Mesendoderm (in vitro differentiated cells): Measurements from ENCODE around the gene HDAC4.

Experiments
- DNase-seq: peaks from one replicate; pipeline ENCODE4 v3.0.0; 2013
- H2AK5ac ChIP-seq: 2 replicates; pipeline ENCODE4 v1.6.1; 2013; ENCODE audit warnings: low read length, inconsistent platforms
- H2BK120ac ChIP-seq: 2 replicates; pipeline ENCODE4 v1.6.1; 2013; ENCODE audit warnings: low read depth, mild to moderate bottlenecking, low read length, moderate library complexity, mixed read lengths
- H2BK15ac ChIP-seq: replicated peaks from 2 replicates; pipeline ENCODE4 v1.6.1; 2013; ENCODE audit warnings: low read depth, mild to moderate bottlenecking, moderate library complexity
- H2BK5ac ChIP-seq: 2 replicates; pipeline ENCODE4 v1.6.1; 2013; ENCODE audit warnings: low read length, inconsistent platforms
- H3K18ac ChIP-seq: 2 replicates; pipeline ENCODE4 v1.6.1; 2013; ENCODE audit warnings: mild to moderate bottlenecking, low read length, mixed read lengths
- H3K23ac ChIP-seq: one replicate; pipeline ENCODE4 v1.6.1; 2013; ENCODE audit warnings: low read length
- H3K27ac ChIP-seq: 2 replicates; pipeline ENCODE4 v1.5.1; 2013; ENCODE audit warnings: low read depth, mild to moderate bottlenecking, inconsistent platforms, low read length, moderate library complexity
- H3K27me3 ChIP-seq: 2 replicates; pipeline ENCODE4 v1.6.1; 2013; ENCODE audit warnings: low read length, control low read depth, mild to moderate bottlenecking, inconsistent platforms; ENCODE audit not compliant: insufficient read depth, poor library complexity
- H3K36me3 ChIP-seq: 2 replicates; pipeline ENCODE4 v1.6.1; 2013; ENCODE audit warnings: low read length, inconsistent platforms; ENCODE audit not compliant: control insufficient read depth, insufficient read depth
- H3K4ac ChIP-seq: one replicate; pipeline ENCODE4 v1.6.1; 2013; ENCODE audit warnings: low read depth, mild to moderate bottlenecking, low read length, moderate library complexity
- H3K4me1 ChIP-seq: 2 replicates; pipeline ENCODE4 v1.6.1; 2013; ENCODE audit warnings: low read depth, low read length, inconsistent platforms; ENCODE audit not compliant: control insufficient read depth
- H3K4me2 ChIP-seq: 2 replicates; pipeline ENCODE4 v1.6.1; 2013; ENCODE audit warnings: low read length
- H3K4me3 ChIP-seq: 2 replicates; pipeline ENCODE4 v1.5.1; 2013; ENCODE audit warnings: mild to moderate bottlenecking, low read length
- H3K56ac ChIP-seq: one replicate; pipeline ENCODE4 v1.6.1; 2013; ENCODE audit warnings: low read length
- H3K79me1 ChIP-seq: 2 replicates; pipeline ENCODE4 v1.6.1; 2013; ENCODE audit warnings: low read length, inconsistent platforms
- H3K79me2 ChIP-seq: 2 replicates; pipeline ENCODE4 v1.6.1; 2013; ENCODE audit warnings: mild to moderate bottlenecking, low read length; ENCODE audit not compliant: control insufficient read depth, insufficient read depth
- H3K9ac ChIP-seq: 2 replicates; pipeline ENCODE4 v1.6.1; 2013; ENCODE audit warnings: low read length, inconsistent platforms
- H4K5ac ChIP-seq: one replicate; pipeline ENCODE4 v1.6.1; 2013; ENCODE audit warnings: low read length
- H4K8ac ChIP-seq: one replicate; pipeline ENCODE4 v1.6.1; 2013; ENCODE audit warnings: low read depth, mild to moderate bottlenecking, control low read depth, low read length, moderate library complexity
- WGBS: extraction: QIAGEN DNeasy Blood & Tissue Kit; methylation state at CpG from one replicate; pipeline ENCODE4 v1.1.7; 2013; ENCODE audit warnings: low lambda C conversion rate, missing lambda C conversion rate; ENCODE audit not compliant: insufficient coverage; ENCODE audit errors: extremely low coverage; 5-methylcytosine and 5-hydroxymethylcytosine counted together

Gene HDAC4

DNA sequence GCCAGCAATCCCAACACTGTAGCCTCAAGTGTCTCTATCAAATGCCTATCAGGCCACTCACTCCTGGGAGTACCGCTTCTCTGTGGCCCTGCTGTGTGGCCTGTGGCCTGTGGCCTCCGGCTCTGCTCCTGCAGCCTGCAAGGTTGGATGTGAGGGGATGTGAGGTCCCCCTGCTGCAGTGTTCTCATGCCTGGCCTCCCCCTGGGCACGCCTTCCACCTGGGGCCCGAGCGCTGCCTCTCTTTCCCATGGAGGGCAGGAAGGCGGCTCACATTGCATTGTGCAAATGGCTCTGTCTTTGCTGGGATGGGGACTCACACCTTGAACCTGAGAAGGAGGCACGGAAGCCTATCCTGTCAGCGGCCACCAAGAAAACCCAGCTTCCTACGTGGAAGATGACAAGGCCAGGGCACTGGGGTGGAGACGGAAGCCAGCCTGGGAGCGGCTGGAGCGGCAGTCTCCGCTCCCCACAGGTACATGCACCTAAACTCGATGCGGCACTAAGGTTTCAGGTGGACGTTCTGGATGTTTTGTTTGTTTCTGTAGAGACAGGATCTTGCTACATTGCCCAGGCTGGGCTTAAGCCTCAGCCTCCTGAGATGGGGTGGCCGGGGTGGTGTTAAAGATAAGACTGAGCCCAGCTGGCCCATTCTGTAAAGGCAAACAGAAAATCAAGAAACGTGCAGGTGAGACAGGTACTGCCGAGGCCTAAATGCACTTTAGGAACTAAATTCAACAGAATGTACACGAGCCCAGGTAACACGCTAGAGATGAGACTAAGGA lies 140.1 kb downstream of the HDAC4 start:
- no peak overlapping the region for H3K56ac ChIP-seq
- no peak for DNase-seq
- no peak overlapping the region for H4K8ac ChIP-seq
- H3K4me1 ChIP-seq = peaks cover 13% of the 10 kb centered on the region
- no peak overlapping the region for H2AK5ac ChIP-seq
- H3K4me2 ChIP-seq = no peak overlapping the region
- H4K5ac ChIP-seq = no peak overlapping the region
- no peak overlapping the region for H3K18ac ChIP-seq
- H3K4ac ChIP-seq = no peak overlapping the region
- no CpG with 5 or more reads among the region's 21 CpGs for WGBS
- H2BK120ac ChIP-seq = no peak overlapping the region
- no peak overlapping the region for H3K4me3 ChIP-seq
- H2BK5ac ChIP-seq = no peak overlapping the region
- no peak overlapping the region for H3K23ac ChIP-seq
- H3K36me3 ChIP-seq = no peaks in the 10 kb centered on the region
- peaks cover 18% of the 10 kb centered on the region for H3K79me1 ChIP-seq
- H3K27me3 ChIP-seq = no peaks in the 10 kb centered on the region
- no peak overlapping the region for H2BK15ac ChIP-seq
- H3K27ac ChIP-seq = no peak overlapping the region
- H3K79me2 ChIP-seq = peaks cover 17% of the 10 kb centered on the region
- no peak overlapping the region for H3K9ac ChIP-seq

DNA sequence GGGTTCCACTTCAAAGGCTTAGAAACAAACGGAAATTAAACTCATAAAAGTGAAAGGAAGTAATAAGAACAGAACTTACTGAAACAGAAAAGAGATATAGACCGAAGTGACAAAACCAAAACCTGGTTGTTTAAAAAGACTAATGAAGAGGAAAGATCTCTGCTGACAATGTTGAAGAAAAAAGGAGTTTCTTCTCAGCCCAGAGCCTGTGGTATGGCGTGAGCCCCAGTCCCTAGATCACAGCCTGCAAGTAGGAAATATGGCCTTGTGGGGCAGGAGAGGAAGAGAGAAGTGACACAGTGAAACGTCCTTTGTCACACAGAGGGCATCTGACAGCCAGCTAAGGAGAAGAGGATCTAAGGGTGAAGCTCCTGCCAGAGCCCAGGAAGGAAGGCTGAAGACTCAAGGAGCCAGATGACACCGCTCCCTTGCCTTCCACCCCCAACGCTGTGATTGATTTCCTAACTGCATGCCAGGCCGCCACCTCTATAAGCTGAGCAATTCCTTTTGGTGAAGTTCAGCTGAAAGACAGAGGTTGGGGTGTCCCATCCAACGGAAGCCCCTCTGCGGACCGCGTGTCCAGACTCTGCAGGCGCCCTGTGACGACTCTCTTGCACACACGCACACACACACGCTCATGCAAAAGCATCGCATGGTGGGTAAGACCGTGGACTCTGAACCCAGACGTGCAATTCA lies 141.1 kb downstream of the HDAC4 start:
- no peak overlapping the region for H2BK120ac ChIP-seq
- H3K27ac ChIP-seq = no peak overlapping the region
- no peak overlapping the region for H2BK5ac ChIP-seq
- no peak overlapping the region for H3K18ac ChIP-seq
- no peak overlapping the region for H3K4ac ChIP-seq
- no peak overlapping the region for H3K23ac ChIP-seq
- no peak for DNase-seq
- H3K4me3 ChIP-seq = no peak overlapping the region
- H3K79me1 ChIP-seq = peaks cover 14% of the 10 kb centered on the region
- peaks cover 9% of the 10 kb centered on the region for H3K79me2 ChIP-seq
- no peak overlapping the region for H3K56ac ChIP-seq
- H3K4me1 ChIP-seq = peaks cover 4% of the 10 kb centered on the region
- no peak overlapping the region for H3K4me2 ChIP-seq
- no peak overlapping the region for H4K8ac ChIP-seq
- no peaks in the 10 kb centered on the region for H3K27me3 ChIP-seq
- H3K9ac ChIP-seq = no peak overlapping the region
- no CpG with 5 or more reads among the region's 18 CpGs for WGBS
- no peaks in the 10 kb centered on the region for H3K36me3 ChIP-seq
- no peak overlapping the region for H2BK15ac ChIP-seq
- H2AK5ac ChIP-seq = no peak overlapping the region
- no peak overlapping the region for H4K5ac ChIP-seq

DNA sequence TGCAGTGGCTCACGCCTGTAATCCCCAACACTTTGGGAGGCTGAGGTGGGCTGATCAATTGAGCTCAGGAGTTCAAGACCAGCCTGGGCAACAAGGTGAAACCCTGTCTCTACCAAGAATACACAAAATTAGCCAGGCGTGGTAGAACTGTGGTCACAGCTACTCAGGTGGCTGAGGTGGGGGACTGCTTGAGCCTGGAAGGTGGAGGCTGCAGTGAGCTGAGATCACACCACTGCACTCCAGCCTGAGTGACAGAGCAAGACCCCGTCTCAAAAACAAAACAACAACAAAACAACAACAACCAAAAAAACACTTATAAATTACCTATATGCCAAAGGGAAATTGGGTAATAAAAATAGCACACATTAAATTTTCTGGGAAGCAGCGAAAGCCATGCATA lies 141.6 kb downstream of the HDAC4 start:
- H3K79me1 ChIP-seq = peaks cover 14% of the 10 kb centered on the region
- no peak overlapping the region for H4K8ac ChIP-seq
- no peaks in the 10 kb centered on the region for H3K27me3 ChIP-seq
- H4K5ac ChIP-seq = no peak overlapping the region
- no peak overlapping the region for H2BK120ac ChIP-seq
- H2BK15ac ChIP-seq = no peak overlapping the region
- no peak overlapping the region for H3K23ac ChIP-seq
- no peak overlapping the region for H3K9ac ChIP-seq
- no peak for DNase-seq
- H2BK5ac ChIP-seq = no peak overlapping the region
- H3K4me1 ChIP-seq = peaks cover 1% of the 10 kb centered on the region
- no peak overlapping the region for H3K4me2 ChIP-seq
- WGBS = no CpG with 5 or more reads among the region's 4 CpGs
- H2AK5ac ChIP-seq = no peak overlapping the region
- no peak overlapping the region for H3K18ac ChIP-seq
- no peaks in the 10 kb centered on the region for H3K36me3 ChIP-seq
- H3K56ac ChIP-seq = no peak overlapping the region
- H3K79me2 ChIP-seq = peaks cover 9% of the 10 kb centered on the region
- H3K4ac ChIP-seq = no peak overlapping the region
- no peak overlapping the region for H3K4me3 ChIP-seq
- H3K27ac ChIP-seq = no peak overlapping the region

DNA sequence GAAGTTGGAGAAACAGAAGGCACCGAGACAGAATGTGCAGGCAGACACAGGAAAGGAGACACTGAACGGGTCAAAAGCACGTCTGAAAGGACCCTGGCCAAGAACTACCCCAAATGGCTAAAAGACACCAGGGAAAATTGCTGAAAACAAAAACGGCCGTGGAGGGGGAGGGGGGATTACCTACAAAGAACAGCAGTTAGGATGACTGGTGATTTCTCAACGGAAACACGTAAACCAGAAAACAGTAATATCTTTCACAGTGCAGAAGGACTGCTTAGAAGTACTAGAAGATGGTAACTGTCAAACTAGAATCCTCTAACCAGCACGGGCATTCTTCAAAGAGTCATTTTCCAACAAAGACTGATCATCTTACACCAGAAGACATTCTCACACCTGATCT lies 142.6 kb downstream of the HDAC4 start:
- Histone ChIP-seq H3K23ac (no peak overlapping the region), H3K18ac (no peak overlapping the region), H3K56ac (no peak overlapping the region), H3K27ac (no peak overlapping the region), H3K4ac (no peak overlapping the region), H3K4me1 (no peaks in the 10 kb centered on the region), H3K79me1 (peaks cover 14% of the 10 kb centered on the region), H3K9ac (no peak overlapping the region), H3K4me3 (no peak overlapping the region), H3K27me3 (no peaks in the 10 kb centered on the region), H3K79me2 (peaks cover 5% of the 10 kb centered on the region), H2AK5ac (no peak overlapping the region), H2BK120ac (no peak overlapping the region), H2BK5ac (no peak overlapping the region), H3K36me3 (no peaks in the 10 kb centered on the region), H2BK15ac (no peak overlapping the region), H4K8ac (no peak overlapping the region), H4K5ac (no peak overlapping the region), H3K4me2 (no peak overlapping the region)
- no CpG with 5 or more reads among the region's 8 CpGs for WGBS
- DNase-seq = no peak

DNA sequence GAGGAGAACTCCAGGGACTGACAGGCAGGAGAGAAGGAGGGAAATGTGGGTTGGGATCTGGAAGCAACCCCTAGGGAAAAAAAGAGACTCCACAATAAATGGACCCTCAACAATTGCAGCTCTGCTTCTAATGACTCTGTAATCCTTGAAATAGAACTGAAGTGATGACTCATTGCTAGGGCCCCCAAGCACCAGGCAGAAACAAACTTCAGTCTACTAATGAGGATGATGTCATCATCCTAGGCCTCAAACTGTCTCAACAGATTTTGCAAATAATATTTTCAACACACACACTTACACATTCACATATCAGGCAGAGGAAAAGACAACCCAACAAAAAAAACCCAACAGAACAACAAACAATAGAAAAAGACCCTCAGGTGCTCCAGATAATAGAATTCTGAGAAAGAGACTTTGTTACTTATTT lies 143.3 kb downstream of the HDAC4 start:
- no peak overlapping the region for H2BK120ac ChIP-seq
- no peak overlapping the region for H3K4me2 ChIP-seq
- H2BK15ac ChIP-seq = no peak overlapping the region
- H3K18ac ChIP-seq = no peak overlapping the region
- H3K56ac ChIP-seq = no peak overlapping the region
- no peak overlapping the region for H3K4me3 ChIP-seq
- no peak overlapping the region for H3K23ac ChIP-seq
- no peak overlapping the region for H4K8ac ChIP-seq
- H3K27me3 ChIP-seq = no peaks in the 10 kb centered on the region
- H3K4me1 ChIP-seq = no peaks in the 10 kb centered on the region
- no peak overlapping the region for H4K5ac ChIP-seq
- no peak for DNase-seq
- H3K79me2 ChIP-seq = peaks cover 5% of the 10 kb centered on the region
- H3K4ac ChIP-seq = no peak overlapping the region
- no peak overlapping the region for H2AK5ac ChIP-seq
- no peak overlapping the region for H3K27ac ChIP-seq
- H2BK5ac ChIP-seq = no peak overlapping the region
- H3K36me3 ChIP-seq = no peaks in the 10 kb centered on the region
- H3K9ac ChIP-seq = no peak overlapping the region
- H3K79me1 ChIP-seq = peaks cover 17% of the 10 kb centered on the region
